Measurements from ENCODE around the gene GUCA2B. TPM values are rescaled to one million over a fixed set of nuclear protein-coding genes. Genes with fewer than 3 reads are reported as not detected.

Gene GUCA2B
- total and polyA plus RNA-seq, 2 of the 4 experiments (the other 2 are of a cell fraction): not detected

- no peak for TF ChIP-seq SMC3 (IDR thresholded peaks at IDR 0.05; ENCODE audit: low read depth, low read length)
- no peak for TF ChIP-seq MAFK (IDR thresholded peaks at IDR 0.05; ENCODE audit: low read depth, low read length)
Measured at GRCh38 chr1:42183957-42184268, 30.7 kb downstream of the GUCA2B start (continued).

GRCh38 chr1:42184616-42185015, 31.4 kb downstream of the GUCA2B start:
- Histone ChIP-seq H3K14ac (replicated peaks; ENCODE audit: low read depth, low read length) (no peak overlapping the region), H3K36me3 (ENCODE audit: control insufficient read depth, insufficient read depth, low read length) (peaks cover 18% of the 10 kb centered on the region), H3K4me2 (ENCODE audit: low read depth, low read length) (no peak overlapping the region), H2BK120ac (ENCODE audit: low read depth, low read length) (no peak overlapping the region), H3K4ac (ENCODE audit: low read depth, low read length) (no peak overlapping the region), H2BK5ac (ENCODE audit: low read depth, low read length, poor library complexity, severe bottlenecking) (no peak overlapping the region), H2BK15ac (ENCODE audit: low read depth, low read length) (no peak overlapping the region), H3K56ac (ENCODE audit: extremely low read depth, insufficient read depth, low read length) (no peak overlapping the region), H4K8ac (ENCODE audit: low read depth in 2 of 2, low read length in 2 of 2) (no peak overlapping the region), H3K4me3 (ENCODE audit: insufficient read depth, low read depth, low read length) (no peak overlapping the region), H3K9ac (ENCODE audit: low read depth, low read length) (no peak overlapping the region), H2AFZ (replicated peaks; ENCODE audit: low read length, poor library complexity) (no peak overlapping the region), H3K27me3 (ENCODE audit: control insufficient read depth, insufficient read depth, low read length) (no peaks in the 10 kb centered on the region), H2AK5ac (ENCODE audit: low read depth, low read length) (no peak overlapping the region), H3K4me1 (ENCODE audit: control insufficient read depth, insufficient read depth, low read length) (peaks cover 2% of the 10 kb centered on the region), H4K20me1 (ENCODE audit: insufficient read depth, low read length) (no peaks in the 10 kb centered on the region; the same call in 1 of the 2 replicates), H4K5ac (ENCODE audit: low read depth, low read length) (no peak overlapping the region), H4K91ac (ENCODE audit: insufficient read depth, low read depth, low read length) (no peak overlapping the region), H3K23ac (ENCODE audit: low read depth, low read length) (no peak overlapping the region), H3K9me3 (ENCODE audit: control insufficient read depth, insufficient read depth, low read length) (no peaks in the 10 kb centered on the region), H2AK9ac (replicated peaks; ENCODE audit: low read depth, low read length, poor library complexity) (no peak overlapping the region), H3K9me1 (ENCODE audit: insufficient read depth, low read length) (0 out of 2 replicates have a peak, but pooled peaks cover 2% of the 10 kb centered on the region), H3K18ac (ENCODE audit: low read depth, low read length) (no peak overlapping the region), H3K27ac (ENCODE audit: insufficient read depth, low read length) (no peak overlapping the region), H2BK20ac (ENCODE audit: low read depth, low read length) (no peak overlapping the region), H3K79me1 (ENCODE audit: low read depth in 1 of 2, low read length in 2 of 2) (peaks cover 0 to 13% of the 10 kb centered on the region in 2 experiments; a peak in 2 of 4 replicates)
- DNase-seq: no peak
- dilution Hi-C loops (cut with HindIII; ENCODE audit: low sequenced_read_pairs, unreplicated experiment): no loop called here
- ATAC-seq (ENCODE audit: low read depth): no peak
- intact Hi-C loops (cut with micrococcal nuclease): no loop called here
- in situ Hi-C loops (cut with MboI; ENCODE audit: low sequenced_read_pairs): no loop called here
- CTCF ChIA-PET: interaction anchor here (0.7 kb wide), 1 partner anchor 171 kb away, joined by 4 read pairs; no protein-coding TSS in a partner anchor
- POLR2A ChIA-PET (ENCODE audit: unreplicated experiment): no interaction called here
- WGBS, 2 experiments (ENCODE audit: extremely low coverage in 2 of 2, insufficient read length in 1 of 2): 92% methylated on average over 2 of the region's 3 CpGs; no CpG with 5 or more reads in 1 of the 2 experiments
- BruUV-seq (replicated peaks): no TSS peak
- no peak for TF ChIP-seq USF2 (IDR thresholded peaks at IDR 0.05; ENCODE audit: low read depth, low read length)
- no peak for TF ChIP-seq CEBPB (IDR thresholded peaks at IDR 0.05; ENCODE audit: low read depth, low read length)
- TF ChIP-seq RAD21 (IDR thresholded peaks at IDR 0.05; ENCODE audit: low read length): no peak
- TF ChIP-seq CTCF (conservative IDR thresholded peaks at IDR 0.05; ENCODE audit: low read depth, low read length): no peak
- no peak for TF ChIP-seq NFE2L2 (IDR thresholded peaks at IDR 0.05; ENCODE audit: low read depth, low read length)
- no peak for TF ChIP-seq SMC3 (IDR thresholded peaks at IDR 0.05; ENCODE audit: low read depth, low read length)
- TF ChIP-seq FOS (IDR thresholded peaks at IDR 0.05; ENCODE audit: low read depth, low read length): no peak
- TF ChIP-seq BHLHE40 (IDR thresholded peaks at IDR 0.05; ENCODE audit: low read depth, low read length): no peak
- TF ChIP-seq RCOR1 (IDR thresholded peaks at IDR 0.05; ENCODE audit: insufficient replicate concordance, low read length): no peak
- no peak for TF ChIP-seq MAZ (IDR thresholded peaks at IDR 0.05; ENCODE audit: borderline replicate concordance, low read depth, low read length)
- no peak for TF ChIP-seq MXI1 (IDR thresholded peaks at IDR 0.05; ENCODE audit: borderline replicate concordance, low read depth, low read length)
- TF ChIP-seq POLR2A (IDR thresholded peaks at IDR 0.05; ENCODE audit: low read depth, low read length): no peak
- TF ChIP-seq RFX5 (IDR thresholded peaks at IDR 0.05; ENCODE audit: low read depth, low read length): no peak
- no peak for TF ChIP-seq CHD1 (IDR thresholded peaks at IDR 0.05; ENCODE audit: low read depth, low read length)
- TF ChIP-seq MAFK (IDR thresholded peaks at IDR 0.05; ENCODE audit: low read depth, low read length): no peak

Data from IMR-90 (cell line).